GM10847 (cell line): ENCODE measurements around the gene SYPL1.

Experiments
- POLR2A ChIP-seq: IDR thresholded peaks from 2 replicates; pipeline ENCODE4 v1.6.1; 2011; ENCODE audit not compliant: insufficient read length; ENCODE audit errors: extremely low read depth

SYPL1 gene

DNA sequence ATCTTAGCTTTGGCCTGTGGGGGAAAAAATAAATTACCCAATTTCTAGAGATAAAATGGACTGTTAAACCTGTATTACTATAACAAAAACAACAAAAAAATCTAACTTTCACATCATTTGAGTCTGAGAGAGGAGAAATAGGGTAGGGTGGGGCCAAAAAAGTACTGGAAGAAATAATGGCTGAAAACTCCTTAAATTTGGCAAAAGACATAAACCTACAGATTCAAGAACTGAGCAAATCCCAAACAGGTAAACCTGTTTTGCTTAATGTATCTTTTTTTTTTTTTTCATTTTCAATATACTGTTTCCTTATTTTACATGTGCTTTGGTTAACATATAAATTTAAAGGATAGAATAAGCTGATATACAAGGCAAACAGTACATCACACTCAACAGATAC lies 27.1 kb downstream of the SYPL1 start:
- no peak for TF ChIP-seq POLR2A

DNA sequence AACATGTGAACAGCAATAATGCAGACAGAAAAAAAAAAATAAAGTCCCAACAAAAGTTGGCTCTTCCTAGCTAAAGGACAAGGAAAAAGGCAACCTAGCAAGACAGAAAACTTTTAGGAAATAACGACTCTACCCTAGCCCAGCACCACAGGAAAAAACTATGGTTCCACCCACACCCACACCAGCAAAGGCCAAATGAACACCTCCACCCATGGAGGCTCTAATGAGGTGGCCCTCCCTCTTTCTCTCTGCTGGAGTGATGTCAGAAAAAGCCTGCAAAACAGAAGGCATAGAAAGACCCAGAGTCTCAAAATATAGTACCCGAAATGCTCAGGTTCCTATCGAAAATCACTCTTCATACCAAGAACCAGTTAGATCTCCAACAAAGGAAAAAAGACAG lies 28.4 kb downstream of the SYPL1 start:
- no peak for TF ChIP-seq POLR2A

DNA sequence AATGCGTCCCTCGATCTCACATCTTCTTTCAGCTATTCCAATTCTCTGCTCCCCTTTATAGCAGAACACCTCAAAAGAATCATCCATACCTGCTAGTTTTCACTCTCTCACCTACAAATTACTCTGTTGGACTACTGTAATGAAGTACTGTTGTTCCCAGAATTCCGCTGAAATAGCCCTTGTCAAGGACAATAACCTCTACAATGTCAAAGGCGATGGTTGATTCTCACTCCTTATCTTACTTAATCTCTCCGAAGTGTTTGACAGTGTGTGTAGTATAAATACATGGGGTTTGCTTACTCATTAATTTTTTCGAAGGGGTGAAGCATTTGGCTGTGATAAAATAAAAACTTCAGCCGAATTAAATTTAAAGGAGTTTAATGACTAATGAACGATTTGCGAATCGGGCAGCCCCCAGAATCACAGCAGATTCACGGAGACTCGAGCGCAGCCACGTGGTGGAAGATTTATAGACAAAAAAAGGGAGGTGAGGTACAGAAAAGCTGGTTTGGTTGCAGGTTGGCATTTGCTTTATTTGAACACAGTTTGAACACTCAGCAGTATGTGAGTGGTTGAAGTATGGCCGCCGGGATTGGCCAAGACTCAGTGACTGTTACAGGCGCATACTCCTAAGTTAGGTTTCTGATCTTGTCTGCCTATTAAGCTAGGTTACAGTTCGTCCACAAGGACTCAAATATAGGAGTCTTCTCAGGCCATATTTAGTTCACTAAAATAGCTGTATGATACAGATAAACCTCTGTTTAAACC lies 29.8 kb downstream of the SYPL1 start:
- no peak for TF ChIP-seq POLR2A

DNA sequence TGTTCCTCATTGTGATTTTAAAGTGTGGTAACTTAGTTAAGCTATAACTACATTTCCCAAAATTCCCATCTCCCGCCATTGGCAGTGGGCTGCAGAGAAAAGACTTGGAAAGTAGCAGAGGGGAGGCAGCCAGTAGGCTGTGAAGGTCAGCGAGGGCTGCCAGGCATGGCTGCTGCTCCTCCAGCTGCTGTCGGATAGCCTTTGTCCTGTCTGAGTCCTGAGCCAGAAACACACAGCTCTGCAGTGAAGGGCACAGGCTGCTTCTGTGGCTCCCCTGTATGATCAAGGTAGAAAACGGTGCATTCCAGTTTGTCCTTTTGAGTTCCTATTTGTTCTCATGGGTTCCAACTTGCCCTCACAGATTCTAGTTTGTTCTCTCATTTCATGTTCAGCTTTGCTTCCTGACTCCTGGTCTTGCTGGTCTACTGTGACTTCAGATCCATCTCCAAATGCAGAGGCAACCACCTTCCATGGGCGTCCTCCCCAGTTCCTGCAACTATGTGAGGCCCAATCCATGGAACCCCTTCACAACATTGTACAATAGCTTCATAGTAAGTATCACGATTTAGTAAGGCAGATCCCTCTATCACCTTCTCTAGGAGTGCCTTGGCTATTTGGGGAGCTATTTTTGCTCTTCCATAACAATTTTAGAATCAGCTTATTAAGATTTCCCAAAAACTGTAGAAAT lies 31.7 kb downstream of the SYPL1 start:
- no peak for TF ChIP-seq POLR2A

DNA sequence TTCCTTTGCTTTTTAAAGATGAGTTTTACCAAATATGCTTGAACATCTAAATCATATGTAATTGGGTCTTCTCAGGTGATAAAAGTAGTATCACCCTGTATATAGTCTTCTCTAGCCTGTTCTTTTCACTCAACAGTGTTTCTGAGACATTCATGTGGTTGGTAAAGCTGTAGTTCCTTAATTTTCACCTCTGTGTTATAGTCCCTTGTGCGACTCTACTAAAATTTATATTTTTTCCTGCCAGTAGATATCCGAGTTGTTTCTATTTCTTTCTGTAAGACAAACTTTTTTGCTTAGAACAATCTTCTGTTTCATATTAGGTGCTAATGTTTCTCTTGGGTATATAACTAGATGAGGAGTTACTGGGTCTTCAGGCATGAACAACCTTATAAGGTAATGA lies 35.6 kb downstream of the SYPL1 start:
- no peak for TF ChIP-seq POLR2A

DNA sequence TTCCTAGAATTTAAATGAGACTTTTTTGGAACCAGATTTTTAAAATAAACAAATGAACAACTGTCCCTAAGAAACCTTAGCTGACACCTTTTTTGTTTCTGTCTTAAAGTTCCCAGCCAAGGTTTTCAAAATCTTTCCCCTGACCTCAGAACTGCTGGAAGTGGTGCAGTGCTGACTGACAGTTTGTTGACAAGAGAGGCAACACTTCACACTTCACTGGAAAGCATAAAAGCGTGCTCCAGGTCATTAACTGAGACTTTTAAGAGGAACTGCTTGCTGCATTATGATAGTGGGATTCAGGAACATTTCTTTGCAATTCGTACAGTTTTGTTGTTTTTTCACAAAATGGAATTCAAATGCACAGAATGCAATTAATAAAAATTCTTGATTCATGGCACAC lies 36.2 kb downstream of the SYPL1 start:
- no peak for TF ChIP-seq POLR2A

DNA sequence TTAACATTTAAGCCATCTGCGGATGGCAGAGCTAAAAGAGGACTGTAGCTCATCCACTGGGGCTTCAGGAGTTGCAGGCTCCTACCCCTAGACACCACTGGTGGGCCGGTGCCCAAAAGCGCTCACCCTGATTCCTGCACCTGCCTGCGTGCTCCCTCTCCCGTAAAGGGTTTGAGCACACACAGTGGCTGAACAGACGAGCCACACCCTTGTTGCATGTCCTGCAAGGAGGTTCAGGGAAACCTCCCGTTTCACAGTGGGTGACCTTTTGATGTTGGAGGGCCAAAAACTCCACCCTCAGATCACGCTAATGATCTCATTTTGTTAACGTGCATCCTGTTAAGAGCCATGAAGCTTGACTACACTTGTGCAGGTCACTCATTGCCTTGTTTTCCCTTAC lies 37.9 kb downstream of the SYPL1 start:
- no peak for TF ChIP-seq POLR2A

DNA sequence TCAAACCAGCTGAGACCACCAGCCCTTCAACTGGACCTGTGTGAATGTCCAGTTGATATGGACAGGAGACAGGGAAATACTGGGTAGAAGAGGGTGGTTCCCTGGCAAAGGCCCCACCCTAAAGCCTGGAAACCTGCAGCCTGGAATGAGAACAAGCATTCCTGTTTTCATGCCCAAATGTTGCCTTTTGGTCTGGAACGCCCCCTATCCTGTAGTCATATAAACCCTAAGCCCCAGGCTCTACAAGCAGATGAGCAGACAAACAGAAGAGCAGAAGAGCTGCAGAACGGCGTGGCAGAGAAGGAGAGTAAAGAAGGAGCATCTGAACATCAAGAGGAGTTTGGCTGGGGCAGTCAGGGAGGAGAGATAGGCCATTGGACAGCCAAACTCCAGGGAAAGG lies 38.4 kb downstream of the SYPL1 start:
- TF ChIP-seq POLR2A: no peak

DNA sequence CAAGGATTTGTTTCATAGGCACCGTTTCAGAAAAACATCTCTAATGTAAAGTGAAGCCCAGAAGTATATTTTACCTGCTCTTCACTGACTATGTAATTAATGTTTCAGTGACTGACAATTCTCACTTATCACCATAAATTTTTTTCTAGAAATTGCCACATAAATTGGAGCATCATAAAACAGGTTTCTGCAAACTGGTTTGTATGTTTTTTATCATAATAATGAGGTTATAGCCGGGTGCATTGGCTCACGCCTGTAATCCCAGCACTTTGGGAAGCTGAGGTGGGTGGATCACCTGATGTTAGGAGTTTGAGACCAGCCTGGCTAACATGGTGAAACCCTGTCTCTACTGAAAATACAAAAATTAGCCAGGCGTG lies 39.4 kb downstream of the SYPL1 start:
- no peak for TF ChIP-seq POLR2A

DNA sequence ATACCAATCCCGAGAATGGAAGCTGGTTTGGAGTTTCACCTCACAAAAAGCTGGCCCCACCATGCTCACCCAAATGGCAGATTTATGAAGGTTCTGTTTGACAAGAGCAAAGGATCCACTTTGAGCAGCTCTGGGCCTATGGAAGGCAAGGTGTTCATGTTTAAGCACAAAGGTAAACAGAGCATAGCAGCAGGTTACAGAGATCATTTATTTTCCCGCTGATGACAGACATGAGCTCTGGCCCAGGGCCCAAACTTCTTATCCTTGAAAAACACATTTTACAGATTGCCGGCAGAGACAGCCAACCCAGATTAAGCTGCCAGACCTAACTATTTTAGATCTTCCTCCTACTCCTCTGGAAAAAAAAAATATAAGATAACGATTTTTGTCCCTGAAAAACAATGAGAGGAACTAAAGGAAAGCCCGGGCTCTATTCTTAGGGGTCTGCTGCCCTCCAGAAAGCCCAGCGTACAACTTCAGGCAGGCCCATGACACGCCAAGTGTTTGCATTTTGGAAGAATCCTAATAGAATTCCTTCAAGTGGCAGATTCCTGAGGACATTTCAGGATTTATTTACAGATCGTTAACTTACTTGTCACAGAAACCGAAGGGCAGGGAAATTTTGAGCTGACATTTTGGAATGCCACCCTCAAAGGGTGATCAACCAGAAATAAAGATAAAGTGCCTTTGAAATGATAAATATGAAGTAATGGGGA lies 40.0 kb downstream of the SYPL1 start:
- TF ChIP-seq POLR2A: no peak

DNA sequence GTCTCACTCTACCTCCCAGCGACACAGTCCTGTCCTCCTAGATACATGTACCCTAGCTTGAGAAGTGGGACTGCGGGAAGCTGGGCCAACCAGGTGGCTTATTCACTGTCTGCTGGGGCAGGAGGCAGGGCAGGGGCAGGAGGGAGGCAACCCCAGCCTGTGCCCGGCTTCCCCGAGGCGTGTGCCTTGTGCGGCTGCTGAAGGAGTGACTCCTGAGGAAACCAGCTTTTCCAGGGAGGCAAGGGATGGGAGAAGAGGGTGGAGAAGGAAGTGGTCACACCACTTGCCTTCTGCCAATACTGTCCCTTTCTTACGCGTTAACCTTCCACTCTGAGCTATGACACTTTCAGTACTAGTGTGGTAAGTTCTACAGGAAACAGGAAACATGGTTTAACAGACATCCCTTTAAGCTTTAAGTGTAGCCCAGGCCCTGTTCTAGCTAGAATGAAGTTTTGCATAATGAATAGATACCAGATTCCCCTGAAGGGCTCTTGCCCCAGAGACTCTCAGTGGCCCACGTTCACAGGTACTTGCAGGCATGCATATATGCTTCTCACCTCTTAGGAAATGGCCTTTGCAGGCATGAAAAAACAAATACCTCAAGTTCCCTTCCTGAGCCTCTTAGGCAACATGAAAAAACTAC lies 40.6 kb downstream of the SYPL1 start:
- TF ChIP-seq POLR2A: peak; percentile 35

DNA sequence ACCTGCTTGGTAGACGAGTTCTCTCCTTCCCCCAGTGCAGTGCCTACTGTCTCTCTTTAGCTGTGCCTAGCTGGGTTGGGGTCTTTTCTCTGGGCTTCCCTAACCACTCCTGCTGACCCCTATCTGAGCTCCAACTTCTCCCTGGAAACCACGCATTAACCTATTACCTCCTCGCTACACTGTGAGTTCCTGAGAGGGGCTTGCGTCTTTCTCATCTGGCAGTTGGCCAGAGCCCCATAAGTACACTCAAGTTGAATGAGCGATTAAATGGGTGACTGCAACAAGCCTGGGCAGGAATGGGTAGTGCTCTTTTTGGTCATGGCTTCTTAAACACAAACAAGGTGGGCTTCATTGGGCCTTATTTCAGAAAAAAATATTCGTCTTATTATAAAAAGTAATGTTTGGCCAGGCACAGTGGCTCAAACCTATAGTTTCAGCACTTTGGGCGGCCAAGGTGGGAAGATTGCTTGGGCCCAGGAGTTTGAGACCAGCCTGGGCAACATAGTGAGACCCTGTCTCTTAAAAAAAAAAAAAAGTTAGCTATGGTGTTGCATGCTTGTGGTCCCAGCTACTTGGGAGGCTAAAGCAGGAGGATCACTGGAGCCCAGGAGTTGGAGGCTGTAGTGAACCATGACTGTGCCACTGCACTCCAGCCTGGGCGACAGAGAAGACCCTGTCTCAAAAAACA lies 41.4 kb downstream of the SYPL1 start:
- TF ChIP-seq POLR2A: no peak

DNA sequence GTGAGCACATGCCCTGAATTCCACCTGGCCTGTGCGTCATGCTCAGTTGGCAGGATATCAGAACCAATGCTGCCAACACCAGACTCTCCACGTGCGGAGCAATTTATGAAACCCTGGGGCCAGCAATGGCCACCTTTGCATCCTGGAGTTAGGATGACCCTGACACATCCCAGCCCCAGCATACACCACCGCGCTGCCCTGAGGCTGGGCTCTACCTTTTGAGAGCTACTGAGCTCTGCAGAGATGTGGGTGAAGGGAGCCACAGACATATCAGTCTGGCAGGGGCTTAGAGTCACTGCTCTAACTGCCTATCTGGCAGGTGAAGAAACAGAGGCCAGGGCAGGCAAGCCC lies 41.9 kb downstream of the SYPL1 start:
- no peak for TF ChIP-seq POLR2A

DNA sequence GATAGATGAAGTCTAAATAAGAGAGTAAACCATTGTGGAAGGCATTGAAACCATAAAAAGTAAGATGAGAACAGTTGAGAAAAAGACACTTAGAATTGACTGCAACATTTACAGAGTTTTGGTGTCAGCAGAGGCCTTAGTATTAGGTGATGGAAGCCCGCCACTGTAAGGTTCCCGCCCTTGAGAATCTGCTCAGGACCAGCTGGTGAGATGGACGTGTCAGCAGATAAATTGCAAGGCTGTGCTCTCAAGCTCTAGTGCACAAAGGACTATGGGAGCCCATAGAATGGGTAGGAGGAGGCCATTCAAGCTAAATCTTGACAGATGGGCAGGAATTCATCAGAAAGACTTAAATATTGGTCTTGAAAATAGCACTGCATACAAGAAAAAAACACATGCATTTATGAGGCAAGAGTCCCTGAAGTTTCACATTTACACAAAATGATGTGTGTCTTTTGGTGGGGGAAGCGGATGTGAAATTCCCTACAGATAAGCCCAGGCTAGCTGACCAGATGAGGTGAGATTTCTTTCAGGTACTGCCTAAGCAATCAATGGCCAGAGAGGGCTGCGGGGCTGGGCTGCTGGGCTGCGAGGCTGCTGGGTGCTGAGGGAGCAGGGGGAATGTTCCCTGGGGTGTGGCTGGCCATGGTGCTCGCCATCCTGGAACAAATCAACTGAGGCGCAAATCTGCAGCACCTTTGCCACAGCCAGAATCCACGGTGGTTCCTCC lies 42.5 kb downstream of the SYPL1 start:
- TF ChIP-seq POLR2A: no peak

DNA sequence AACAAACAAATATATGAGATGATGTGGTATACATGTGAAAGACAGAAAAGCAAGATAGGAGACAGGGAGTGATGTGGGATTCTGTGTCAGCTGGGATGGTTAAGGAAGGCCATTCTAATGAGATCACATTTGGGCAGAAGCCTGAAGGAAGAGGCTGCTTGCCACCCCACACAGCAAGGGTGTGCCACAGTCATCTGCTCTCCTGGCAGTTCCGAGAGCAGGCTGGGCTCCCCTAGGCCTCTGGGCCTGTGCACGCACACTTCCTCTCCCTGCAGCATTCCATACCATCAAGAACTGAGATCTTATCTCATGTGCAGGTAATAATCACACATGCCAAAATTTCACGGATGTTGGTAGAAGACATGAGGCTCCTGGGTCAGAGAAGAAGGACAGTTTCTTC lies 43.1 kb downstream of the SYPL1 start:
- TF ChIP-seq POLR2A: no peak
